PC-9 (cell line): Measurements from ENCODE around the gene C9.
"Not testable (repeated sequence)": the region's sequence is repeated elsewhere in the genome, so short reads cannot be mapped to it uniquely, and the experiment has no call there.

ENCODE experiments used
- EZH2 ChIP-seq: fragments of 200-600 bp; sonication (generic); IDR thresholded peaks from 2 replicates; pipeline ENCODE4 v1.8.0; 2017; ENCODE audit warnings: antibody characterized with exemption, low read depth
- TF ChIP-seq, protein P1 (sequence below): fragments of 200-600 bp; sonication (generic); conservative IDR thresholded peaks from 2 replicates; pipeline ENCODE4 v1.6.1; 2017; ENCODE audit warnings: mixed run types, antibody characterized with exemption, mild to moderate bottlenecking, moderate library complexity

GRCh38 chr5:39234494-39234893, 129.8 kb downstream of the C9 start:
- TF ChIP-seq, protein P1, sequence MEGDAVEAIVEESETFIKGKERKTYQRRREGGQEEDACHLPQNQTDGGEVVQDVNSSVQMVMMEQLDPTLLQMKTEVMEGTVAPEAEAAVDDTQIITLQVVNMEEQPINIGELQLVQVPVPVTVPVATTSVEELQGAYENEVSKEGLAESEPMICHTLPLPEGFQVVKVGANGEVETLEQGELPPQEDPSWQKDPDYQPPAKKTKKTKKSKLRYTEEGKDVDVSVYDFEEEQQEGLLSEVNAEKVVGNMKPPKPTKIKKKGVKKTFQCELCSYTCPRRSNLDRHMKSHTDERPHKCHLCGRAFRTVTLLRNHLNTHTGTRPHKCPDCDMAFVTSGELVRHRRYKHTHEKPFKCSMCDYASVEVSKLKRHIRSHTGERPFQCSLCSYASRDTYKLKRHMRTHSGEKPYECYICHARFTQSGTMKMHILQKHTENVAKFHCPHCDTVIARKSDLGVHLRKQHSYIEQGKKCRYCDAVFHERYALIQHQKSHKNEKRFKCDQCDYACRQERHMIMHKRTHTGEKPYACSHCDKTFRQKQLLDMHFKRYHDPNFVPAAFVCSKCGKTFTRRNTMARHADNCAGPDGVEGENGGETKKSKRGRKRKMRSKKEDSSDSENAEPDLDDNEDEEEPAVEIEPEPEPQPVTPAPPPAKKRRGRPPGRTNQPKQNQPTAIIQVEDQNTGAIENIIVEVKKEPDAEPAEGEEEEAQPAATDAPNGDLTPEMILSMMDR, result not testable (repeated sequence)
- not testable (repeated sequence) for TF ChIP-seq EZH2
